HEK293T (cell line): ENCODE measurements around the gene PGBD5.

Source experiments
- CTCF ChIA-PET: fragments of 350-600 bp; formaldehyde crosslinking; extraction: SDS; loops from one replicate; lab custom pipeline; 2021; ENCODE audit warnings: antibody characterized with exemption, inconsistent platforms; lab: Yijun Ruan, JAX
- POLR2A ChIA-PET: fragments of 350-600 bp; formaldehyde crosslinking; extraction: SDS; loops from one replicate; lab custom pipeline; 2020; ENCODE audit warnings: antibody characterized with exemption, inconsistent platforms; lab: Yijun Ruan, JAX
- DNase-seq: peaks from one replicate; pipeline ENCODE4 v3.0.0; 2012; ENCODE audit warnings: mixed read lengths; ENCODE audit errors: extremely low spot score
- ARNT ChIP-seq: fragments of 450-650 bp; IDR thresholded peaks from 2 replicates; pipeline ENCODE4 v1.6.1; 2017; ENCODE audit warnings: mild to moderate bottlenecking
- BHLHE40 ChIP-seq: fragments of 450-650 bp; IDR thresholded peaks from 2 replicates; pipeline ENCODE4 v1.6.1; 2016; ENCODE audit warnings: mild to moderate bottlenecking, moderate library complexity, borderline replicate concordance
- CTBP1 ChIP-seq: fragments of 450-650 bp; IDR thresholded peaks from 2 replicates; pipeline ENCODE4 v1.6.1; 2016; ENCODE audit warnings: borderline replicate concordance
- ELF4 ChIP-seq: fragments of 450-650 bp; IDR thresholded peaks from 2 replicates; pipeline ENCODE4 v1.6.1; 2017; ENCODE audit warnings: antibody characterized with exemption
- FOXA1 ChIP-seq: fragments of 450-650 bp; IDR thresholded peaks from 2 replicates; pipeline ENCODE4 v1.6.1; 2016; ENCODE audit warnings: mild to moderate bottlenecking
- FOXK2 ChIP-seq: fragments of 450-650 bp; IDR thresholded peaks from 2 replicates; pipeline ENCODE4 v1.6.1; 2016; ENCODE audit warnings: mild to moderate bottlenecking
- FOXM1 ChIP-seq: fragments of 450-650 bp; IDR thresholded peaks from 2 replicates; pipeline ENCODE4 v1.6.1; 2017; ENCODE audit warnings: mild to moderate bottlenecking, borderline replicate concordance
- HDGF ChIP-seq: fragments of 450-650 bp; IDR thresholded peaks from 2 replicates; pipeline ENCODE4 v1.6.1; 2017; ENCODE audit warnings: antibody characterized with exemption, borderline replicate concordance
- L3MBTL2 ChIP-seq: fragments of 450-650 bp; conservative IDR thresholded peaks from 2 replicates; pipeline ENCODE4 v1.6.1; 2016; ENCODE audit warnings: mild to moderate bottlenecking
- LEF1 ChIP-seq: fragments of 450-650 bp; IDR thresholded peaks from 2 replicates; pipeline ENCODE4 v1.6.1; 2017; ENCODE audit warnings: mild to moderate bottlenecking, borderline replicate concordance
- NFRKB ChIP-seq: fragments of 450-650 bp; IDR thresholded peaks from 2 replicates; pipeline ENCODE4 v1.6.1; 2016; ENCODE audit warnings: mild to moderate bottlenecking, moderate library complexity
- SP1 ChIP-seq: fragments of 450-650 bp; IDR thresholded peaks from 2 replicates; pipeline ENCODE4 v1.6.1; 2017
- SUZ12 ChIP-seq: fragments of 450-650 bp; IDR thresholded peaks from 2 replicates; pipeline ENCODE4 v1.6.1; 2016; ENCODE audit warnings: mild to moderate bottlenecking
- TARDBP ChIP-seq: fragments of 450-650 bp; IDR thresholded peaks from 2 replicates; pipeline ENCODE4 v1.6.1; 2016
- ZNF384 ChIP-seq: fragments of 450-650 bp; IDR thresholded peaks from 2 replicates; pipeline ENCODE4 v1.6.1; 2016
- TF ChIP-seq, protein P1 (sequence below): fragments of 450-650 bp; IDR thresholded peaks from 2 replicates; pipeline ENCODE4 v1.6.1; 2016

PGBD5 gene

DNA sequence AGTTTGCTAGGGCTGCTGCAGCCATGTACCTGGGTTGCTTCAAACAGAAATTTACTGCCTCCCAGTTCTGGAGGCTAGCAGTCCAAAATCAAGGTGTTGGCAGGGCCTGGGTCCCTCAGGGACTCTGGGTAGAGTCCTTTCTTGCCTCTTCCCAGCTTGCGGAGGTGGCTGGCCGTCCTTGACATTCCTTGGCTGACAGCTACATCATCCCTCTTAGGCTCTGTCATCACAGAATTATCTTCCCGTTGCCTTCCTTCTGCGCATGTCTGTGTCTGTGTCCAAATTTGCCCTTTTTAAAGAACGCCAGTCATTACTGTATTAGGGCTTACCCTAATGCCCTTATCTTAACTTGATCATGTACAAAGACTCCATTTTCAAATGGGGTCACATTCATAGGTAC lies 37.6 kb upstream of the PGBD5 start:
- POLR2A ChIA-PET = no interaction called here
- CTCF ChIA-PET = no interaction called here
- TF ChIP-seq LEF1 (no peak), FOXA1 (no peak), ZNF384 (no peak), TARDBP (no peak), ARNT (no peak), FOXM1 (no peak), BHLHE40 (no peak), L3MBTL2 (no peak), SUZ12 (no peak), SP1 (no peak), HDGF (no peak), NFRKB (no peak), CTBP1 (no peak), FOXK2 (no peak), ELF4 (no peak)
- TF ChIP-seq, protein P1, sequence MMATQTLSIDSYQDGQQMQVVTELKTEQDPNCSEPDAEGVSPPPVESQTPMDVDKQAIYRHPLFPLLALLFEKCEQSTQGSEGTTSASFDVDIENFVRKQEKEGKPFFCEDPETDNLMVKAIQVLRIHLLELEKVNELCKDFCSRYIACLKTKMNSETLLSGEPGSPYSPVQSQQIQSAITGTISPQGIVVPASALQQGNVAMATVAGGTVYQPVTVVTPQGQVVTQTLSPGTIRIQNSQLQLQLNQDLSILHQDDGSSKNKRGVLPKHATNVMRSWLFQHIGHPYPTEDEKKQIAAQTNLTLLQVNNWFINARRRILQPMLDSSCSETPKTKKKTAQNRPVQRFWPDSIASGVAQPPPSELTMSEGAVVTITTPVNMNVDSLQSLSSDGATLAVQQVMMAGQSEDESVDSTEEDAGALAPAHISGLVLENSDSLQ = no peak
- DNase-seq = no peak

DNA sequence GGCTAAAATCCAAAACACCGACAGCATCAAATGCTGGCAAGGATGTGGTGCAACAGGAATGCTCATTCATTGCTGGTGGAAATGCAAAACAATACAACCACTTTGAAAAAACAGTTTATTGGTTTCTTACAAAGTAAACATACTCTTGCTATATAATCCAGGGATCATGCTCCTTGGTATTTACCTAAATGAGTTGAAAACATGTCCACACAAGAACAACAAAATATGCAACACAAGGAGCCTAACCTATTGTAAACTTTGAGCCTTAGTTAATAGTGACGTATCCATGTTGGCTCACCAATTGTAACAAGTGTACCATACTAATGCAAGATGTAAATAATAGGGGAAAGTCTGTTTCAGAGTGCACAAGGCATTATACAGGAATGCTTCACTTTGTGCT lies 37.2 kb upstream of the PGBD5 start:
- TF ChIP-seq NFRKB (no peak), FOXK2 (no peak), BHLHE40 (no peak), CTBP1 (no peak), SUZ12 (no peak), FOXM1 (no peak), L3MBTL2 (no peak), ELF4 (no peak), TARDBP (no peak), ARNT (no peak), SP1 (no peak), FOXA1 (no peak), LEF1 (no peak)
- TF ChIP-seq, protein P1 = no peak
- no peak for DNase-seq
- POLR2A ChIA-PET = no interaction called here
- CTCF ChIA-PET = no interaction called here

DNA sequence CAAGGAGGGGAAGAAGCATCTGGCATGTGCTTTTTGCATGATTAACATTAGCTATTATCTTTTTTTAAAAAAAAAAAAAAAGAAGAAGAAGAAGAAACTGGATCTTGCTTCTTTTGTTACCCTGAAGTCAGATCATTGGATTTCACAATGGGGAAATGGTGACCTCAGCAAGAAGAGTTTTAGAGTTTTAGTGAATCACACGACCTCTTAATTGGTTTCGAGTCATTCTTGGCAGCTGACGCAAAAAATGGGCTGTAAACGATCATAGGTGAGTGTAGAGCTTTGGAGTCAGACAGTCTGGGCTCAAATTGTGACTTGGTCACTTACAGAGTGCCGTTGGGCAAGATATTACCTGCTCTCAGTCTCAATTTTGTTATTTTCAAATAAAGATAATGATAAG lies 33.3 kb upstream of the PGBD5 start:
- no peak for DNase-seq
- TF ChIP-seq ZNF384 = peak; percentile 7; the same call in 1 of the 2 replicates
- TF ChIP-seq TARDBP = no peak
- no peak for TF ChIP-seq CTBP1
- ChIA-PET CTCF (interaction anchor here (0.6 kb wide), 1 partner anchor 18 kb away, joined by 3 read pairs; no protein-coding TSS in a partner anchor), POLR2A (no interaction called here)

DNA sequence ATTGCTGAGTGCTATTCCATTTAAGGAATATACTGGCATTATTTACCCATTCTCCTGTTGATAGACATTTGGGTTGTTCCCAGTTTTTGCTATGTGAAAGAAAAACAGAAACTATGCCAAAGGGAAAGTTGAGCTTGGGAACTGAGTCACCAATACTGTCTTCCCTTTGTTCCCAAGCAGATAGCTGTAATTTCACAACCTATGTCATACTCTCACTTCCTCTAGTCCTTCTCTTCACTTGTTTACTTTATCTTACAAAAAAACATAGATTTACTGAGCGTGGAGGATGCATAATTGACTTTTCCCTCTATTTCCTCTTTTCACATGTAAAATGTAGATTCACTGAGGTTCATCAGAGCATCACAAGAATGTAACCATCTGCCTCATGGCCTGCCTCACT lies 32.4 kb upstream of the PGBD5 start:
- no peak for DNase-seq
- TF ChIP-seq FOXK2 = no peak
- no peak for TF ChIP-seq SUZ12
- no peak for TF ChIP-seq ZNF384
- no peak for TF ChIP-seq FOXA1
- ChIA-PET POLR2A (no interaction called here), CTCF (no interaction called here)

DNA sequence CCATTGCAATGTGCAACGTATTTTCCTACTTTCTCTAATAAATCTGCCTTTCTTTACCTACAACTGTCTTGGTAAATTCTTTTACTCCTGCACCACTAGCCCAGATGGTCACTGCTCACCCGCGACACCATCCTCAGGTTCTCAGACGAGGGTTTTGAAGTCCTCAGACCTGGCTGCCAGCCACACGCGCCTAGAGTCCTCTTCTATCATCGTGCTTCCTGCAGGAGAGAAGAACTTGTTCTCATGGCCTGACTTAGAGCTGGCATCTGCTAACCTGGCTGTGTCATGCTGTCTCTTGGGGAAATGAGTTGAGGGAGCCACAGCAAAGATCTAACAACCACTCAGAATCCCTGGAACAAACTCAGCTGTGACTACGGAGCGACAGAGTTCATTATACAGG lies 30.3 kb upstream of the PGBD5 start:
- no peak for DNase-seq
- ChIA-PET CTCF (no interaction called here), POLR2A (no interaction called here)
- TF ChIP-seq FOXM1 (no peak), SUZ12 (no peak), ARNT (no peak), FOXA1 (no peak), L3MBTL2 (no peak), TARDBP (no peak), BHLHE40 (no peak), ELF4 (no peak), NFRKB (no peak), FOXK2 (no peak), ZNF384 (no peak), LEF1 (no peak), HDGF (no peak)
- TF ChIP-seq, protein P1 = no peak

DNA sequence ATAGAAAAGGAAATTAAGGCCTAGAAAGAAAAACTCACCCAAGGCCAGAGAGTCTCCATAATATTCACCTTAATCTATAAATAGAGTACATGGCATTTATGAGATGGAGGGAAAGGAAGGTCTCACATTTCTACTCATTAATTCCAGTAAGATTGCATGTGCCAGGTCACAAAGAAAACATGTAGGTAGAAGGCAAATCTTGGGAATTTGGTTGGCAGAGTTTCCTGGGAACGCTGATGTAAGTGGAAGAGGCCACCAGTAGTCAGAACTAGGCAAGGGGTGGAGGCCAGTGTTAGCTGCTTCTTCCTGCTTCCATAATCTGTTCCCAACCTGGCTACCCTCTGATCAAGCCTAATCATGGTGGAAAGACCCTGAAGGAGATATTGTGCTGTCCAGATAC lies 29.2 kb upstream of the PGBD5 start:
- DNase-seq = no peak
- TF ChIP-seq CTBP1 = no peak
- no peak for TF ChIP-seq FOXA1
- no peak for TF ChIP-seq HDGF
- TF ChIP-seq L3MBTL2 = no peak
- TF ChIP-seq ZNF384 = no peak
- ChIA-PET POLR2A (no interaction called here), CTCF (no interaction called here)

DNA sequence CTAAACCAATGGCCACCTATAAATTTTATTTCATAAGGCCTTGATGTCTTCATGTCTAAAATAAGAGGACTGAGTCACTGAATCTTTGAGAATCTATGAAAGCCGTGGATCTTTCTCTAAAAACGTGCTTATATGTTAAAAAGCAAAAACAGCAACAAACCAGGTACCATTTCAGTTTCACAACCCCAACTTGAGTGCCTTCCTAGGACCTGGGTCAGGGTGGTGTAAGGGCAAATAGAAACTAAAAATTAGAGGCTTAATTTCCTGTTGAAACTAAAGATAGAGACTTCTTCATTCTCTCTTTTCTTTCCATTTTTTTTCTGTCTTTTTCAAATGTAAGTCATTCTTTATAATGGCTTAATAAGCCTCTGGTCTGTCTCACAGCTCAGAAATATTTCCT lies 27.2 kb upstream of the PGBD5 start:
- ChIA-PET POLR2A (no interaction called here), CTCF (no interaction called here)
- TF ChIP-seq, protein P1 = no peak
- TF ChIP-seq NFRKB = no peak
- TF ChIP-seq ARNT = no peak
- TF ChIP-seq BHLHE40 = no peak
- no peak for TF ChIP-seq FOXA1
- DNase-seq = no peak
